ENCODE results near the gene SUCLA2.
"Not testable (repeated sequence)": the region's sequence is repeated elsewhere in the genome, so short reads cannot be mapped to it uniquely, and the experiment has no call there.

SUCLA2 gene

GRCh38 chr13:47991859-47992258, 9.2 kb downstream of the SUCLA2 start:
- no peak for DNase-seq (ENCODE audit: low read depth)

- DNase-seq (ENCODE audit: low read depth) = no peak
Observed at GRCh38 chr13:47990920-47991466, 10.1 kb downstream of the SUCLA2 start.

- no peak for DNase-seq (ENCODE audit: low read depth)
Observed at GRCh38 chr13:47990427-47990826, 10.6 kb downstream of the SUCLA2 start.

- no peak for DNase-seq (ENCODE audit: low read depth)
Observed at GRCh38 chr13:47983070-47983469, 18.0 kb downstream of the SUCLA2 start.

GRCh38 chr13:47976325-47976724, 24.7 kb downstream of the SUCLA2 start:
- no peak for DNase-seq (ENCODE audit: low read depth)

- no peak for DNase-seq (ENCODE audit: low read depth)
Observed at GRCh38 chr13:47964863-47965262, 36.2 kb downstream of the SUCLA2 start.

- no peak for DNase-seq (ENCODE audit: low read depth)
Observed at GRCh38 chr13:47962237-47962636, 38.8 kb downstream of the SUCLA2 start.

GRCh38 chr13:47959468-47960247, 41.4 kb downstream of the SUCLA2 start:
- no peak for DNase-seq (ENCODE audit: low read depth)

- no peak for DNase-seq (ENCODE audit: low read depth)
Observed at GRCh38 chr13:47957073-47957472, 44.0 kb downstream of the SUCLA2 start.

- no peak for DNase-seq (ENCODE audit: low read depth)
Observed at GRCh38 chr13:47955836-47956235, 45.2 kb downstream of the SUCLA2 start.

GRCh38 chr13:47949799-47950198, 51.3 kb downstream of the SUCLA2 start:
- no peak for DNase-seq (ENCODE audit: low read depth)

- DNase-seq (ENCODE audit: low read depth) = no peak
Observed at GRCh38 chr13:47945738-47946137, 55.3 kb downstream of the SUCLA2 start.

GRCh38 chr13:47945146-47945545, 55.9 kb downstream of the SUCLA2 start:
- DNase-seq (ENCODE audit: low read depth) = not testable (repeated sequence)

GRCh38 chr13:47934371-47934770, 66.7 kb downstream of the SUCLA2 start:
- no peak for DNase-seq (ENCODE audit: low read depth)

- no peak for DNase-seq (ENCODE audit: low read depth)
Observed at GRCh38 chr13:47932950-47933923, 67.8 kb downstream of the SUCLA2 start.

GRCh38 chr13:47930649-47931165, 70.4 kb downstream of the SUCLA2 start:
- no peak for DNase-seq (ENCODE audit: low read depth)

- no peak for DNase-seq (ENCODE audit: low read depth)
Observed at GRCh38 chr13:47929156-47929555, 71.9 kb downstream of the SUCLA2 start.

GRCh38 chr13:47917022-47917574, 84.0 kb downstream of the SUCLA2 start:
- no peak for DNase-seq (ENCODE audit: low read depth)

GRCh38 chr13:47908197-47908902, 92.7 kb downstream of the SUCLA2 start:
- DNase-seq (ENCODE audit: low read depth) = no peak

- no peak for DNase-seq (ENCODE audit: low read depth)
Observed at GRCh38 chr13:47904891-47905290, 96.2 kb downstream of the SUCLA2 start.

- no peak for DNase-seq (ENCODE audit: low read depth)
Observed at GRCh38 chr13:47904241-47904640, 96.8 kb downstream of the SUCLA2 start.
